Neural progenitor cell (in vitro differentiated cells): Measurements from ENCODE around the gene SLC25A47. TPM values are rescaled to one million over a fixed set of nuclear protein-coding genes. Genes with fewer than 3 reads are reported as not detected.
A peak's percentile ranks its signal among the peaks of the same experiment; 100 is the strongest.

Experiments used
- DNase-seq: peaks from one replicate; pipeline ENCODE4 v3.0.0-alpha.2; 2016; ENCODE audit warnings: low spot score
- H2AFZ ChIP-seq: fragments of 200-600 bp; sonication (generic); replicated peaks from 2 replicates; pipeline ENCODE4 v1.6.1; 2016; ENCODE audit warnings: antibody characterized with exemption
- H3F3A ChIP-seq: fragments of 200-600 bp; sonication (generic); 2 replicates; pipeline ENCODE4 v1.6.1; 2016; ENCODE audit warnings: antibody characterized with exemption, low read depth
- H3K27ac ChIP-seq: fragments of 200-600 bp; sonication (generic); 2 replicates; pipeline ENCODE4 v1.5.1; 2016; ENCODE audit warnings: mild to moderate bottlenecking
- H3K27me3 ChIP-seq: fragments of 200-600 bp; sonication (generic); 2 replicates; pipeline ENCODE4 v1.6.1; 2016; ENCODE audit warnings: mild to moderate bottlenecking, moderate library complexity
- H3K36me3 ChIP-seq: fragments of 200-600 bp; sonication (generic); 2 replicates; pipeline ENCODE4 v1.5.1; 2016
- H3K4me1 ChIP-seq: fragments of 200-600 bp; sonication (generic); 2 replicates; pipeline ENCODE4 v1.6.1; 2016; ENCODE audit warnings: mixed run types
- H3K4me2 ChIP-seq: fragments of 200-600 bp; sonication (generic); 2 replicates; pipeline ENCODE4 v1.6.1; 2016
- H3K4me3 ChIP-seq: fragments of 200-600 bp; sonication (generic); 2 replicates; pipeline ENCODE4 v1.5.1; 2016
- H3K79me2 ChIP-seq: fragments of 200-600 bp; sonication (generic); 2 replicates; pipeline ENCODE4 v1.6.1; 2016; ENCODE audit warnings: low read depth
- H3K9ac ChIP-seq: fragments of 200-600 bp; sonication (generic); 2 replicates; pipeline ENCODE4 v1.6.1; 2016
- H3K9me3 ChIP-seq: fragments of 200-600 bp; sonication (generic); 2 replicates; pipeline ENCODE4 v1.5.1; 2016; ENCODE audit warnings: low read depth
- H4K20me1 ChIP-seq: fragments of 200-600 bp; sonication (generic); 2 replicates; pipeline ENCODE4 v1.6.1; 2016; ENCODE audit warnings: low read depth
- H3K27ac Mint-ChIP-seq: 3 replicates; pipeline ENCODE4 v1.8.0; 2021; ENCODE audit warnings: mixed read lengths
- H3K27me3 Mint-ChIP-seq: 2 replicates; pipeline ENCODE4 v1.8.0; 2022; ENCODE audit warnings: low read depth, mild to moderate bottlenecking, inconsistent platforms, moderate library complexity, mixed read lengths; ENCODE audit not compliant: insufficient read depth
- H3K36me3 Mint-ChIP-seq: 3 replicates; pipeline ENCODE4 v1.8.0; 2021; ENCODE audit warnings: mixed read lengths
- H3K4me1 Mint-ChIP-seq: 3 replicates; pipeline ENCODE4 v1.8.0; 2021; ENCODE audit warnings: mixed read lengths
- H3K4me3 Mint-ChIP-seq: 3 replicates; pipeline ENCODE4 v1.8.0; 2021; ENCODE audit warnings: mild to moderate bottlenecking, moderate library complexity, mixed read lengths
- H3K9me3 Mint-ChIP-seq: 3 replicates; pipeline ENCODE4 v1.8.0; 2020; ENCODE audit warnings: mixed read lengths
- EZH2 ChIP-seq: fragments of 200-600 bp; sonication (generic); IDR thresholded peaks from 2 replicates; pipeline ENCODE4 v1.6.1; 2017; ENCODE audit warnings: antibody characterized with exemption, mild to moderate bottlenecking, moderate library complexity
- EZH2phosphoT487 ChIP-seq: fragments of 200-600 bp; sonication (generic); IDR thresholded peaks from 2 replicates; pipeline ENCODE4 v1.6.1; 2017; ENCODE audit warnings: antibody characterized with exemption
- total RNA-seq: library from RNA; depleted of rRNA; stranded (reverse); fragments of >200 nt; gene quantifications from 2 replicates; pipeline ENCODE4 v1.2.3, GENCODE V29; 2015; ENCODE audit warnings: low replicate concordance
- TF ChIP-seq, protein P1 (sequence below): fragments of 200-600 bp; sonication (generic); IDR thresholded peaks from 2 replicates; pipeline ENCODE4 v1.5.1; 2017; ENCODE audit warnings: antibody characterized with exemption, mild to moderate bottlenecking

SLC25A47 gene
- total RNA-seq, 1 donor from 2014 or later = not detected

DNA sequence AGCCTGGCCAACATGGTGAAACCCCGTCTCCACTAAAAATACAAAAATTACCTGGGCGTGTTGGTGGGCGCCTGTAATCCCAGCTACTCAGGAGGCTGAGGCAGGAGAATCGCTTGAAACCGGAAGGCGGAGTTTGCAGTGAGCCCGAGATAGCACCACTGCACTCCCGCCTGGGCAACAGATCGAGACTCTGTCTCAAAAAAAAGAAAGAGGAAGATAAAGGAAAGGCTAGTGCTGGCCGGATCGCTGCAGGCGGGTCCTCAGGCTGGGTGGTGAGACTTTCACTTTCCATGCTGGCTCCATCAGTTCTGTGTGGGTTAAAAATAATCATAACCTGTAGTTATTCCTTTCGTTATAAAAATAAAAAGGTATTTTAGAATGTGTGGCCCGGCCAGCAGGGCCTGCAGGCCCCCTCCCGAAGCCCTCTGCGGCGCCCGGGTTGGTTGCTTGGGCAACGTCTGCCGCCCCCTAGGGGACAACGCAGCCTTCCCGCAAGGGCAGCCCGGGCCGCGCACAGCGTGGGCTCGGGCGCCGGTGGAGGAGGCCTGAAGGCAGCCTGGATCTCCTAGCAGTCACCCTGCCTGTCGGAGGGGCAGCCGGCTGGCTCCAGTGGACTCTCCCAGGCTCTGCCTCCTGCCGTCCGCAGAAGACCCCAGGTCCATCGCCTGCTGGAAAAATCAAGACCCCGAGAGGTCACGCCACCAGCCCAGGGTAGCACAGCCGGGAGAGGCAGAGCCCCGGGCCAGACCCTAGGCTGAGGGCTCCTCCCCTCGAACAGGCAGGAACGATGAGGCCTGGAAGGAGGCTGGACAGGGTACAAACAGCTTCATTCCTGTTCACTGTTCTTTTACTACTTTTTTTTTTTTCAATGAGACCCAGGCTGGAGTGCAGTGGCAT is 5.0 kb upstream of the SLC25A47 start:
- H3K27me3 Mint-ChIP-seq = no peaks in the 10 kb centered on the region
- Histone ChIP-seq H3K4me2 (no peak overlapping the region), H3K79me2 (no peaks in the 10 kb centered on the region), H4K20me1 (no peaks in the 10 kb centered on the region), H3K36me3 (no peaks in the 10 kb centered on the region), H3K27me3 (no peaks in the 10 kb centered on the region), H3F3A (peaks cover 6% of the 10 kb centered on the region), H3K9me3 (no peaks in the 10 kb centered on the region), H3K4me1 (peaks cover 6% of the 10 kb centered on the region), H2AFZ (peak overlapping the region; percentile 83), H3K27ac (no peak overlapping the region), H3K9ac (no peak overlapping the region), H3K4me3 (no peak overlapping the region)
- H3K36me3 Mint-ChIP-seq = no peaks in the 10 kb centered on the region
- no peak overlapping the region for H3K4me3 Mint-ChIP-seq
- H3K9me3 Mint-ChIP-seq = peaks cover 3% of the 10 kb centered on the region
- H3K27ac Mint-ChIP-seq = no peak overlapping the region
- peaks cover 13% of the 10 kb centered on the region for H3K4me1 Mint-ChIP-seq
- no peak for TF ChIP-seq EZH2phosphoT487
- TF ChIP-seq, protein P1, sequence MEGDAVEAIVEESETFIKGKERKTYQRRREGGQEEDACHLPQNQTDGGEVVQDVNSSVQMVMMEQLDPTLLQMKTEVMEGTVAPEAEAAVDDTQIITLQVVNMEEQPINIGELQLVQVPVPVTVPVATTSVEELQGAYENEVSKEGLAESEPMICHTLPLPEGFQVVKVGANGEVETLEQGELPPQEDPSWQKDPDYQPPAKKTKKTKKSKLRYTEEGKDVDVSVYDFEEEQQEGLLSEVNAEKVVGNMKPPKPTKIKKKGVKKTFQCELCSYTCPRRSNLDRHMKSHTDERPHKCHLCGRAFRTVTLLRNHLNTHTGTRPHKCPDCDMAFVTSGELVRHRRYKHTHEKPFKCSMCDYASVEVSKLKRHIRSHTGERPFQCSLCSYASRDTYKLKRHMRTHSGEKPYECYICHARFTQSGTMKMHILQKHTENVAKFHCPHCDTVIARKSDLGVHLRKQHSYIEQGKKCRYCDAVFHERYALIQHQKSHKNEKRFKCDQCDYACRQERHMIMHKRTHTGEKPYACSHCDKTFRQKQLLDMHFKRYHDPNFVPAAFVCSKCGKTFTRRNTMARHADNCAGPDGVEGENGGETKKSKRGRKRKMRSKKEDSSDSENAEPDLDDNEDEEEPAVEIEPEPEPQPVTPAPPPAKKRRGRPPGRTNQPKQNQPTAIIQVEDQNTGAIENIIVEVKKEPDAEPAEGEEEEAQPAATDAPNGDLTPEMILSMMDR = peak; percentile 77
- no peak for TF ChIP-seq EZH2
- DNase-seq = peak; percentile 80

DNA sequence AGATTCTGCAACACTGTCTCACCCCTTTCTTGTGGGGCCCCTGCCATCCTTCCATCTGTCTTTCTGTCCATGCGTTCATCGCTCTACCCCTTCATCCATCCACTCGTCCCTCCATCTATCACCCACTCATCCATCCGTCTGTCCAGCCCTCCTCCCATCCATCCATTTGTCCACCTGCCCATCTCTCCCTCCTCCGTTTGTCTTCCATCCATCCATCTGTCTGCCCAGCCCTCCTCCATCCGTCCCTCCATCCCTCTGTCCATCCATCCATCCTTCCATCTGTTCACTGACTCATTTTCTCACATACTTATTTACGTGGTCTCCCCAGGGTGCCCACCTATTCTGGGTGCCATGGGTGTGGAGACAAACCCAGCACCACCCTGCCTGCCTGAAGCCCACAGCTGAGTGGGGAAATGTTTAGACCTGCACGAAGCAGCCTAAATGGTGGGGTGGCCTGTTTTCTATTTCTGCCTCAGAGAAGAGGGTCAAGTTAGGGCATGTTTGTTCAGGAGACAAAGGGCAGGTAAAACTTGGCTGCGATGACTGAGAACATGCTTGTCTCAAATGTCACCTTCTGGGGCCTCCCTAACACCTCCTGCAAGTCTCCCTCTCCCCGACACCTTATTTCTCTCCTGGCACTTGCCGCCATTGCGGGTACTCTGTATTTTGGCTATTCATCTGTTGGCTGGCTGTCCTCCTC is 2.8 kb upstream of the SLC25A47 start:
- Histone ChIP-seq H3K9ac (no peak overlapping the region), H3K4me3 (no peak overlapping the region), H3K27ac (no peak overlapping the region), H3K4me2 (no peak overlapping the region), H3K79me2 (no peaks in the 10 kb centered on the region), H3F3A (peaks cover 6% of the 10 kb centered on the region), H3K9me3 (no peaks in the 10 kb centered on the region), H3K36me3 (no peaks in the 10 kb centered on the region), H4K20me1 (no peaks in the 10 kb centered on the region), H2AFZ (no peak overlapping the region), H3K4me1 (peaks cover 6% of the 10 kb centered on the region), H3K27me3 (no peaks in the 10 kb centered on the region)
- Mint-ChIP-seq H3K27ac (no peak overlapping the region), H3K9me3 (no peaks in the 10 kb centered on the region), H3K27me3 (peaks cover 2% of the 10 kb centered on the region), H3K4me3 (no peak overlapping the region), H3K4me1 (peaks cover 8% of the 10 kb centered on the region), H3K36me3 (no peaks in the 10 kb centered on the region)
- TF ChIP-seq EZH2phosphoT487 (no peak), EZH2 (no peak)
- TF ChIP-seq, protein P1 = no peak
- no peak for DNase-seq

DNA sequence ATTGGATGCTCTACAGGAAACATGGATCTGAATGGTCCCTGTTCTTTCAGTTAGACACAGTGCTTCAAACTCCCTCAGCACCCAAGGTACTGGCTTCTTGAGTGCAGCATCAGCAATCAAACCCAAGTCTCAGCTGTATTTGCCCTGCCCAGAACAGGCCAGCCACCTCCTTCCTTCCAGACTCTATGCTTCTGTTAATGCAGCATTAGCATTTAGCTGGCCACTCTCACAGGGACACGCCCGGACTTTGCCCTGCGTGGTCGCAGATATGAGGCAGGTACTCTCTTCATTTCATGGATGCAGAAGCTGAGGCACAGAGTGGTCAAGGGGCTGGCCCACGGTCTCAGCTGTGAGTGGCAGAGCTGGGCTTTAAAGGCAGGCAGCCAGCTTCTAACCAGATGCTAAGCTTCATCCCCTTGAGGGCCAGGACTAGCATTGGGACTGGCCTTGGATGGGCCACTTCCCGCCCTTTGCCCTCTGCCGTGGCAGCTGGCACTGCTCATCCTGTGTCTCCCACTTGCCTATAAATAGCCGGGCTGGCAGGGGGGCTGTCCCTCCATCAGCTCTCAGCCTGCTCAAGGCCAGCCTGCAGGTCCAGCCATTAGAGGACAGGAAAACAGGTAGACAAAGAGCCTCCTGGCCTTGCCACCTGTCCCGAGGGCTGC is 1.5 kb upstream of the SLC25A47 start:
- Mint-ChIP-seq H3K27me3 (peaks cover 4% of the 10 kb centered on the region), H3K4me1 (peaks cover 8% of the 10 kb centered on the region), H3K4me3 (no peak overlapping the region), H3K36me3 (no peaks in the 10 kb centered on the region), H3K27ac (no peak overlapping the region), H3K9me3 (no peaks in the 10 kb centered on the region)
- peaks cover 6% of the 10 kb centered on the region for H3F3A ChIP-seq
- H3K9me3 ChIP-seq = no peaks in the 10 kb centered on the region
- no peak overlapping the region for H2AFZ ChIP-seq
- no peaks in the 10 kb centered on the region for H3K27me3 ChIP-seq
- H4K20me1 ChIP-seq = no peaks in the 10 kb centered on the region
- TF ChIP-seq, protein P1 = no peak
- TF ChIP-seq EZH2 (no peak), EZH2phosphoT487 (no peak)
- DNase-seq = no peak
- no peak overlapping the region for H3K4me2 ChIP-seq
- H3K27ac ChIP-seq = no peak overlapping the region
- no peaks in the 10 kb centered on the region for H3K36me3 ChIP-seq
- peaks cover 6% of the 10 kb centered on the region for H3K4me1 ChIP-seq
- no peaks in the 10 kb centered on the region for H3K79me2 ChIP-seq
- no peak overlapping the region for H3K4me3 ChIP-seq
- no peak overlapping the region for H3K9ac ChIP-seq
